AG09319 (cell line): ENCODE data around the gene BAG5.

Experiments used
- DNase-seq: peaks from one replicate; pipeline ENCODE4 v3.0.0-alpha.2; 2010; ENCODE audit warnings: low read depth; ENCODE audit errors: extremely low read depth
- CTCF ChIP-seq: IDR thresholded peaks from 2 replicates; pipeline ENCODE4 v1.5.1; 2011; ENCODE audit warnings: low read depth, mild to moderate bottlenecking, inconsistent platforms, low read length, moderate library complexity

BAG5 gene

GRCh38 chr14:103556946-103557758 lies 5.3 kb downstream of the BAG5 start:
- TF ChIP-seq CTCF = no peak
- no peak for DNase-seq

GRCh38 chr14:103555559-103556337 lies 6.7 kb downstream of the BAG5 start:
- no peak for DNase-seq
- no peak for TF ChIP-seq CTCF

GRCh38 chr14:103552846-103553210 lies 9.6 kb downstream of the BAG5 start:
- no peak for DNase-seq
- no peak for TF ChIP-seq CTCF

- TF ChIP-seq CTCF = no peak
- no peak for DNase-seq
These were observed 10.2 kb downstream of the BAG5 start for GRCh38 chr14:103552011-103552845.

- TF ChIP-seq CTCF = no peak
These were observed 11.1 kb downstream of the BAG5 start for GRCh38 chr14:103551338-103551762.

GRCh38 chr14:103550451-103551337 lies 11.8 kb downstream of the BAG5 start:
- TF ChIP-seq CTCF = no peak
- no peak for DNase-seq

More at GRCh38 chr14:103551338-103551762, 11.1 kb downstream of the BAG5 start:
- no peak for DNase-seq
